Measurements from ENCODE around the gene CACNA2D4. TPM values are rescaled to one million over a fixed set of nuclear protein-coding genes. Genes with fewer than 3 reads are reported as not detected.

Gene CACNA2D4
- total and polyA plus RNA-seq, 11 donors, result 0.10 to 9.0 (median 1.2) TPM

DNA sequence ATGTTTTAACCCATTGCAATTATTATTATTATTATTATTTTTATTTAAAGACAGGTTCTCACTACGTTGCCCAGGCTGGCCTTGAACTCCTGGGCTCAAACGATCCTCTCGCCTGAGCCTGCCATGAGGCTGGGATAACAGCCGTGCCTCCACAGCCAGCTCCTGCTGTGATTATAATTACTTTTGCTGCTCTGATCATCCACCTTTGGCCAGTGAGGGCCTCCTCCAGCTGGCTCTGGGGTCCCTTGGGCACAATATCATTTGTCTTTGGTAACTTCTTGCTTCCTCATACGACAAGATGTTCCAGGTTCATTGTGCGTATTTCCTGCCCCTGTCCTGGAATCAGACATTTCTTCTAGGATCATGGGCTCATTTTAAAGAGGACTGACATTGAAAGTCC lies 69.7 kb downstream of the CACNA2D4 start:
- 63 to 79% (median 73%) methylated on average over 6 of the region's 6 CpGs for WGBS, 4 donors
- no peak for TF ChIP-seq POLR2A (IDR thresholded peaks at IDR 0.05)
- TF ChIP-seq, protein P1, sequence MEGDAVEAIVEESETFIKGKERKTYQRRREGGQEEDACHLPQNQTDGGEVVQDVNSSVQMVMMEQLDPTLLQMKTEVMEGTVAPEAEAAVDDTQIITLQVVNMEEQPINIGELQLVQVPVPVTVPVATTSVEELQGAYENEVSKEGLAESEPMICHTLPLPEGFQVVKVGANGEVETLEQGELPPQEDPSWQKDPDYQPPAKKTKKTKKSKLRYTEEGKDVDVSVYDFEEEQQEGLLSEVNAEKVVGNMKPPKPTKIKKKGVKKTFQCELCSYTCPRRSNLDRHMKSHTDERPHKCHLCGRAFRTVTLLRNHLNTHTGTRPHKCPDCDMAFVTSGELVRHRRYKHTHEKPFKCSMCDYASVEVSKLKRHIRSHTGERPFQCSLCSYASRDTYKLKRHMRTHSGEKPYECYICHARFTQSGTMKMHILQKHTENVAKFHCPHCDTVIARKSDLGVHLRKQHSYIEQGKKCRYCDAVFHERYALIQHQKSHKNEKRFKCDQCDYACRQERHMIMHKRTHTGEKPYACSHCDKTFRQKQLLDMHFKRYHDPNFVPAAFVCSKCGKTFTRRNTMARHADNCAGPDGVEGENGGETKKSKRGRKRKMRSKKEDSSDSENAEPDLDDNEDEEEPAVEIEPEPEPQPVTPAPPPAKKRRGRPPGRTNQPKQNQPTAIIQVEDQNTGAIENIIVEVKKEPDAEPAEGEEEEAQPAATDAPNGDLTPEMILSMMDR (IDR thresholded peaks at IDR 0.05), result no peak
- no peaks in the 10 kb centered on the region for H3K4me1 ChIP-seq
- H3K27ac ChIP-seq, result no peak overlapping the region
- no peaks in the 10 kb centered on the region for H3K9me3 ChIP-seq
- H3K36me3 ChIP-seq, result no peaks in the 10 kb centered on the region
- ATAC-seq (no peak), DNase-seq (no peak)
- H3K27me3 ChIP-seq, result peaks cover 0 to 11% (median 0%) of the 10 kb centered on the region in 9 donors
- intact Hi-C loops (cut with DNase I), result no loop called here
- H3K4me3 ChIP-seq, result no peak overlapping the region

DNA sequence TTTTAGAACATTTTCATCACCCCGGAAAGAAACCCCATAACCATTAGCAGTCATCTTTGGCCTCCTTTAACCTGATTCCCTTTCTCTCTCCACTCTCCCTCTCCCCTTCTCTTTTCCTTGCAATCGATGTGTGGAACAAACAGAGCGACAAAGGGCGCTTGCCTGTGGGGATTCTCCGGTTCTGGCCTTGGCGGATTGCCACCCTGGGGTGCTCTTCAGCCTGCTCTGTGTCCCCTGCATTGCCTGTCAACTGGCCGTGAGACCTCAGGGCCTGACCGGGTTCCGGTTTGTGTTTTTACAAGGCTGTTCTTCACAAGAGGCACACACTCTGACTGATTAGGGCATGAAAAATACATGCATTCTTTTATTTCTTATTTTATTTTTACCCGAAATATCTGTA lies 70.3 kb downstream of the CACNA2D4 start:
- no peaks in the 10 kb centered on the region for H3K36me3 ChIP-seq
- 63 to 73% (median 65%) methylated on average over 10 of the region's 10 CpGs for WGBS, 4 donors
- intact Hi-C loops (cut with DNase I), result no loop called here
- H3K27ac ChIP-seq, result no peak overlapping the region
- ATAC-seq (no peak), DNase-seq (no peak)
- H3K4me1 ChIP-seq, result no peaks in the 10 kb centered on the region
- no peak overlapping the region for H3K4me3 ChIP-seq
- peaks cover 0 to 17% (median 0%) of the 10 kb centered on the region in 9 donors for H3K27me3 ChIP-seq
- no peak for TF ChIP-seq POLR2A (IDR thresholded peaks at IDR 0.05)
- TF ChIP-seq, protein P1 (IDR thresholded peaks at IDR 0.05), result no peak
- H3K9me3 ChIP-seq, result no peaks in the 10 kb centered on the region

DNA sequence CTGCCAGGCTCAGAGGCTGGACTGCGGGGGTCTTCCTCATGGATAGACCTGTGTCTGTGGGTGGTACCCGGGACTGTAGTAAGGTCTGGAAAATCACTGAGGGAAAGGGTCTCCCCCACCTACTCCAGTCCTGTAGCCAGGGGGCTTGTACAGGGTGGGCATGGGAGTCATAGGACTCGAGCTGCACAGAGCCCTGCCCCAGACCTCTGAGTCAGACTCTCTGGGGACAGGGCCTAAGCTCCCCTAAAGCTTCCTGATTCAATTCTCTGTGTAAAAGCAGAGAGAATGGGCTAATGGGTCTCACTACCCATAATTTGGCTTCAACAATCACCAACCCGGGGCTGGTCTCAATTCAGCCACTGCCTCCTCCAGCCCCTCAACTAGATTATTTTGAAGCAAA lies 71.0 kb downstream of the CACNA2D4 start:
- ATAC-seq (peak in 1 of 4 donors; percentile 18), DNase-seq (peak in 1 of 5 donors; percentile 11)
- no peak for TF ChIP-seq POLR2A (IDR thresholded peaks at IDR 0.05)
- WGBS, 4 donors, result 67 to 92% (median 74%) methylated on average over 4 of the region's 4 CpGs
- H3K4me3 ChIP-seq, result no peak overlapping the region
- H3K4me1 ChIP-seq, result no peaks in the 10 kb centered on the region
- no peak overlapping the region for H3K27ac ChIP-seq
- no peaks in the 10 kb centered on the region for H3K9me3 ChIP-seq
- peaks cover 0 to 23% (median 2%) of the 10 kb centered on the region in 9 donors for H3K27me3 ChIP-seq
- intact Hi-C loops (cut with DNase I), result no loop called here
- no peaks in the 10 kb centered on the region for H3K36me3 ChIP-seq

DNA sequence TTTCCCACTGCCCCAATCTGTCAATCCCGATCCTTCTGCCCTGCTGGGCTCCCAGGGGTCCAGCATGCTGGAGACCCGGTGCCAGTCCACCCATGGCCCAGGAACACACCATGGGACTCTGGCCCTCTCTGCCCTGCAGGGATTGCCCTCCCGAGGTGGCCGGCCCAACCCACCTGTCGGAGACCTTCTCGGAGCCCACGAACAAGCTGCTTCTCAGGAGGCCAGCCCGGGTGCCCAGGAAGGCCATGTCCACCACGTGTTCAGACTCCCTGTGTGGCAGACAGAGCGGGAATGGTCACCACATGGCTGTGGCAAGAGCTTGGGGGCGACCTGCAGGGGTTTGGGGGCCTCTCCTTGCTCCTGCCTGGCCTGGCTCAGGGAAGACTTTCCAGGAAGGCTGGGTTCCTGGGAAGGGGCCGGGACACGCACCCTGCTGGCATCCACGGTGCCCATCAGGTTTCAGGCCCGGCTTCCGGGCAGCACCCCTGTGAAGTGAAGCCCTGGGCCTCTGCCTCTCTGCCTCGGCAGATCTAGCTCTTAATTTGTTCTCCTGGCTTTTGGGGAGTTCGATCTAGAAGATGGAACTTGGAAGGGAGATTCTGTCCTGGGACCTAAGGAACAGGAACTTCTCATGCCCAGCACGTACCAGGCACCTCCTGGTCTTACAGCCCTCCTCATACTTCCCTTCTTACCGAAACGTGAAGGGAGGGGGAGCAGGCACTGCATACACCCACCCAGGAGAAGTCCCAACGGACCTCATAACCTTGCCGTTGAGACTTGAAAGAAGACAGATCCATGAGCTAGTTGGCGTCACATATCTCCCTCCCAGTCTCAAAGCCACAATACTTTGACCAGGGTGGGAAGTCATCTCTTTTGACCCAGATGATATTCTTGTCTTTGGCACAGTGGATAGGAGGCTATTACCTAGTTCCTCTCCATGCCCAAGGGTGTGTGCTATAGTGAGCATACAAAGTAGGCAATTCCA lies 71.7 kb downstream of the CACNA2D4 start:
- H3K36me3 ChIP-seq, result no peaks in the 10 kb centered on the region
- H3K4me1 ChIP-seq, result no peaks in the 10 kb centered on the region
- WGBS, 4 donors, result 85 to 88% (median 87%) methylated on average over 23 to 24 of the region's 24 CpGs
- DNase-seq (no peak), ATAC-seq (no peak)
- no peak overlapping the region for H3K4me3 ChIP-seq
- TF ChIP-seq POLR2A (IDR thresholded peaks at IDR 0.05), result no peak
- TF ChIP-seq, protein P1 (IDR thresholded peaks at IDR 0.05), result no peak
- no peak overlapping the region for H3K27ac ChIP-seq
- H3K27me3 ChIP-seq, result peaks cover 0 to 29% (median 2%) of the 10 kb centered on the region in 9 donors
- intact Hi-C loops (cut with DNase I), result no loop called here
- no peaks in the 10 kb centered on the region for H3K9me3 ChIP-seq

Measured in heart left ventricle (tissue), 16 donors.